ENCODE measurements around the gene BUB1.
A peak's percentile ranks its signal among the peaks of the same experiment; 100 is the strongest.
"Not testable (repeated sequence)": the region's sequence is repeated elsewhere in the genome, so short reads cannot be mapped to it uniquely, and the experiment has no call there.

The BUB1 gene

GRCh38 chr2:110690083-110690965 lies 12.5 kb upstream of the BUB1 start:
- no peak for DNase-seq

GRCh38 chr2:110688594-110689091 lies 10.8 kb upstream of the BUB1 start:
- DNase-seq = no peak

- not testable (repeated sequence) for DNase-seq
These were observed 10.1 kb upstream of the BUB1 start for GRCh38 chr2:110687775-110688484.

- no peak for DNase-seq
These were observed 5.0 kb upstream of the BUB1 start for GRCh38 chr2:110682872-110683271.

- no peak for DNase-seq
These were observed 4.4 kb upstream of the BUB1 start for GRCh38 chr2:110682267-110682666.

GRCh38 chr2:110680709-110681108 lies 2.8 kb upstream of the BUB1 start:
- no peak for DNase-seq

- no peak for DNase-seq
These were observed 2.0 kb upstream of the BUB1 start for GRCh38 chr2:110679865-110680264.

GRCh38 chr2:110679337-110679707 lies 1.5 kb upstream of the BUB1 start:
- DNase-seq = no peak

GRCh38 chr2:110678457-110679336 lies 834 bp upstream of the BUB1 start:
- no peak for DNase-seq

- no peak for DNase-seq
These were observed 783 bp downstream of the BUB1 start for GRCh38 chr2:110677080-110677479.

- DNase-seq = no peak
These were observed 2.2 kb downstream of the BUB1 start for GRCh38 chr2:110675679-110676078.

GRCh38 chr2:110674620-110675555 lies 3.0 kb downstream of the BUB1 start:
- peak; percentile 46 for DNase-seq

GRCh38 chr2:110673201-110673600 lies 4.7 kb downstream of the BUB1 start:
- DNase-seq = no peak

GRCh38 chr2:110670826-110671225 lies 7.0 kb downstream of the BUB1 start:
- no peak for DNase-seq

GRCh38 chr2:110669079-110669478 lies 8.8 kb downstream of the BUB1 start:
- no peak for DNase-seq

- DNase-seq = no peak
These were observed 10.8 kb downstream of the BUB1 start for GRCh38 chr2:110667071-110667470.

- DNase-seq = no peak
These were observed 13.7 kb downstream of the BUB1 start for GRCh38 chr2:110664135-110664534.

GRCh38 chr2:110662560-110662959 lies 15.3 kb downstream of the BUB1 start:
- no peak for DNase-seq

GRCh38 chr2:110660558-110660957 lies 17.3 kb downstream of the BUB1 start:
- no peak for DNase-seq

- no peak for DNase-seq
These were observed 18.6 kb downstream of the BUB1 start for GRCh38 chr2:110659248-110659647.

- DNase-seq = no peak
These were observed 20.0 kb downstream of the BUB1 start for GRCh38 chr2:110657724-110658305.

- DNase-seq = no peak
These were observed 22.2 kb downstream of the BUB1 start for GRCh38 chr2:110655701-110656100.
